ENCODE measurements around the gene CENPU. TPM values are rescaled to one million over a fixed set of nuclear protein-coding genes. Genes with fewer than 3 reads are reported as not detected.

The CENPU gene
- total and polyA plus RNA-seq, 10 of the 15 experiments (the other 5 are each of a cell fraction or from before 2014, with no cell fraction given) = 26.6 to 90.8 (median 53.8) TPM

- peaks cover 4 to 16% of the 10 kb centered on the region in 2 experiments for H3K36me3 ChIP-seq (ENCODE audit: control insufficient read depth in 2 of 2, insufficient read depth in 2 of 2, low read length in 1 of 2)
- TF ChIP-seq E2F8 (IDR thresholded peaks at IDR 0.05; ENCODE audit: low read depth, partially characterized antibody) (no peak), E4F1 (IDR thresholded peaks at IDR 0.05; ENCODE audit: borderline replicate concordance, partially characterized antibody) (no peak), POU2F2 (IDR thresholded peaks at IDR 0.05; ENCODE audit: borderline replicate concordance, low read depth, low read length) (no peak), MEF2B (IDR thresholded peaks at IDR 0.05; ENCODE audit: partially characterized antibody, poor library complexity, severe bottlenecking) (no peak), ATF3 (IDR thresholded peaks at IDR 0.05; ENCODE audit: borderline replicate concordance, extremely low read depth, low read depth, low read length) (no peak), ZNF687 (IDR thresholded peaks at IDR 0.05) (no peak), POLR2AphosphoS2 (IDR thresholded peaks at IDR 0.05; ENCODE audit: low read depth, low read length) (no peak), BRCA1 (IDR thresholded peaks at IDR 0.05; ENCODE audit: low read depth, low read length) (no peak), IRF4 (IDR thresholded peaks at IDR 0.05; ENCODE audit: low read depth, low read length) (no peak), HSF1 (IDR thresholded peaks at IDR 0.05; ENCODE audit: low read depth, low read length) (no peak), ZNF384 (IDR thresholded peaks at IDR 0.05; ENCODE audit: borderline replicate concordance, low read depth, low read length) (no peak), FOXM1 (IDR thresholded peaks at IDR 0.05; ENCODE audit: low read depth, low read length) (no peak)
Measured at GRCh38 chr4:184702114-184702513, 31.8 kb downstream of the CENPU start.

More at GRCh38 chr4:184702114-184702513, 31.8 kb downstream of the CENPU start:
- H3K4me3 ChIP-seq = no peak overlapping the region
- no peak for ATAC-seq
- 98% methylated on average over 2 of the region's 2 CpGs for WGBS (ENCODE audit: insufficient coverage, insufficient replicate concordance, low lambda C conversion rate, missing lambda C conversion rate)
- H3K4me1 ChIP-seq (ENCODE audit: control insufficient read depth, insufficient read depth, low read length) = no peaks in the 10 kb centered on the region
- intact Hi-C loops (cut with micrococcal nuclease; ENCODE audit: unreplicated experiment) = no loop called here
- no TSS peak for BruUV-seq (replicated peaks)
- no peak overlapping the region for H3K4me2 ChIP-seq (ENCODE audit: control insufficient read depth, insufficient read depth)
- H3K79me2 ChIP-seq (ENCODE audit: control insufficient read depth, insufficient read depth, low read length) = no peaks in the 10 kb centered on the region
- H3K27me3 ChIP-seq (replicated peaks in 1 of 2; ENCODE audit: control insufficient read depth in 2 of 2, insufficient read depth in 2 of 2, low read length in 1 of 2) = no peaks in the 10 kb centered on the region
- CTCF ChIA-PET = interaction anchor here (0.8 kb wide), 1 partner anchor 112 kb away, joined by 3 read pairs; no protein-coding TSS in a partner anchor
- H3K27ac ChIP-seq (ENCODE audit: control insufficient read depth, insufficient read depth) = no peak overlapping the region
- no peak overlapping the region for H3K9ac ChIP-seq (ENCODE audit: control insufficient read depth, insufficient read depth, low read length)
- no peak overlapping the region for H2AFZ ChIP-seq (ENCODE audit: control insufficient read depth, low read depth, low read length)
- SMC1A ChIA-PET (ENCODE audit: uncharacterized antibody, unreplicated experiment) = interaction anchor here (1.0 to 1.6 kb wide), 2 partner anchors 10 to 40 kb away, joined by 3 to 5 read pairs; no protein-coding TSS in a partner anchor
- H4K20me1 ChIP-seq (ENCODE audit: control insufficient read depth, insufficient read depth) = no peaks in the 10 kb centered on the region
- no peak for DNase-seq (ENCODE audit: low read depth, low spot score)
- no peaks in the 10 kb centered on the region; the same call in 2 of the 3 replicates for H3K9me3 ChIP-seq (replicated peaks; ENCODE audit: control insufficient read depth, insufficient read depth, low read length)
- RAD21 ChIA-PET (ENCODE audit: unreplicated experiment) = interaction anchor here (0.6 kb wide), 1 partner anchor 29 kb away, joined by 3 read pairs; no protein-coding TSS in a partner anchor
- FAIRE-seq = no peak
- POLR2A ChIA-PET = no interaction called here
- in situ Hi-C loops (cut with MboI) = no loop called here
